ENCODE results near the gene ZNF577. TPM values are rescaled to one million over a fixed set of nuclear protein-coding genes. Genes with fewer than 3 reads are reported as not detected.
"Not testable (repeated sequence)": the region's sequence is repeated elsewhere in the genome, so short reads cannot be mapped to it uniquely, and the experiment has no call there.

Gene ZNF577
- 1 to 10 TPM; 7.3 to 9.3 TPM for total RNA-seq
- long read RNA-seq, partial matches to known transcripts: 0 of 13 reads
- long read RNA-seq, other reads (novel, unspliced or antisense): 6 of 13 reads

DNA sequence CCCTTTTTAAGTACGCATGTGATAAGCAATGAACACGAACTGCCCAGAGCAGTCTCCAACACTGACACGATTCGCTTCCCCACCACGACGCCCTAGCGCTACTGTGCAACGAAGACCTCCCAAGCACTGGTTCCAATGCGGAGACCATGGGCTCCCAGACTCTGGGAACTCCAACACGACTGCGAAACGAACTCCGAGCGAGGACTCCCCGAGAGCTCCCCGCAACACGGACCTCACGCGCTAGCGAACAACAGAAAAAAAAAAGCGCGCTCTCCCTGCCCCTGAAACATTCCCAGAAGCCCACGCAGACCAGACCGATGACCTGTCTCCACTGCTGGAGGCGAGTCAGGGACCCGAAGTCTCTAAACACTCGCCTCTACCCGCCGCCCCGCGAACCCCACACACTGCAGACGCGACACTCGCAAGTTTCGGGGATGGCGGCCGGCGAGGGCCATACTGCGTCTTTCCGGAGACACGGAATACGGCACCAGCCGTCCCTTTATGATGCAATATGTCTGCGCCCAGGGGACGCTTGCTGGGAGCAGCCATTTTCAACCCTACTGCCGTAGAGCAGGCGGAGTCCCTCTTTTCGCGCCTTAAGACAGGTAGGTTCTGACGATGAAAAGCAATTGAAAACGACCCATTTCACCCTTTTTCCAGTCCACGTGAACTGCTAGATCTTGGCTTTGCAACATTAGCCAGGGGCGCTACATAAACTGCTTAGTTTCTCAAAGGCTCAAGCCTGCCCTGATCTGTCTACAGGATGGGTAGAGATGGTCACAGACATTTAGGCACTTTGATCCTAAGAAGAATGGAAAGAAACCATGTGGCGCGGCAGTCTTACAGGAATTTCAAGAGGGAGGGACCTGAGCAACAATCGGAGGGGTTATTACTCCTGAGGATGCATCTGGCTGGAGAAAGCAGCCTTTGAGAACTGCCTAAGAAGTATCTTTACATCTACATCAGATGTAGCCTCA is at the start of gene ZNF577:
TSS of gene ZNF577 (minus strand) at position 430 of the 977 bp plus-strand sequence. CDS start 7,569 bp downstream, outside the sequence.
- intact Hi-C loops (cut with DNase I): loop anchor here in 1 of 2 donors (2.0 kb wide), 1 partner anchor 39 kb away; the partner anchor contains the start of gene ZNF613
- ATAC-seq (peak; percentile 98 to 99), DNase-seq (peak; percentile 93)

DNA sequence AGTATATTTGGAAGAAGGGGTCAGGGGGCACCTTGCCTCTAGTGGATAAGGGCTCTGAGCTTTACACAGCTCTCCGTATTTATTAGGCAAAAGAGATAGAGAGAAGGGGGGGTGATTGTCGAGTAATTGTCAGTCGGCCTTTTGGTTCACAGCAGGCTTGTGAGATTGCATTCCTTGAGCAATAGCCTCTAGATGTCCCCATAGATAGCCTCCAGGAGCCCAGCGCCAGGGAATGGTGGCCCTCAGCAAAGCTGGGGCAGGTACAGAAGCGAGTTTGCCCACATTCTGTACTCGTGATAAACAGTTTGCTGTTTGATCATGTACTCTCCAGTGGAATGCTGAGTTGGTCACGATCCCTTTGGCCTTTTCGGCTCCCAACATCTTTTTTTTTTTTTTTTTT is 44.2 kb upstream of the ZNF577 start:
- intact Hi-C loops (cut with DNase I): no loop called here
- DNase-seq (no peak), ATAC-seq (no peak)

DNA sequence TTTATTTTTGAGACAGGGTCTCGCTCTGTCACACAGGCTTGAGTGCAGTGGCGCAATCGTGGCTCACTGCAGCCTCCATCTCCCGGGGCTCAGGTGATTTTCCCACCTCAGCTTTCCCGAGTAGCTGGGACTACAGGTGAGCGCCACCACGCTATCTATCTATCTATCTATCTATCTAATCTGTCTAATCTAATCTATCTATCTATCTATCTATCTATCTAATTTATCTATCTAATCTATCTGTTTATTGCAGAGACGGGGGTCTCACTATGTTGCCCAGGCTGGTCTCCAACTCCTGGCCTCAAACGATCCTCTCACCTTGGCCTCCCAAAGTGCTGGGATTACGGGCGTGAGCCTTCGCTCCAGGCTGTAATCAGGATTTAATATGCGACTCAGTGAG is 40.1 kb upstream of the ZNF577 start:
- no peak for DNase-seq
- intact Hi-C loops (cut with DNase I): loop anchor here in 1 of 2 donors (2.0 kb wide), 1 partner anchor 39 kb away; no protein-coding TSS in a partner anchor
- no peak for ATAC-seq

DNA sequence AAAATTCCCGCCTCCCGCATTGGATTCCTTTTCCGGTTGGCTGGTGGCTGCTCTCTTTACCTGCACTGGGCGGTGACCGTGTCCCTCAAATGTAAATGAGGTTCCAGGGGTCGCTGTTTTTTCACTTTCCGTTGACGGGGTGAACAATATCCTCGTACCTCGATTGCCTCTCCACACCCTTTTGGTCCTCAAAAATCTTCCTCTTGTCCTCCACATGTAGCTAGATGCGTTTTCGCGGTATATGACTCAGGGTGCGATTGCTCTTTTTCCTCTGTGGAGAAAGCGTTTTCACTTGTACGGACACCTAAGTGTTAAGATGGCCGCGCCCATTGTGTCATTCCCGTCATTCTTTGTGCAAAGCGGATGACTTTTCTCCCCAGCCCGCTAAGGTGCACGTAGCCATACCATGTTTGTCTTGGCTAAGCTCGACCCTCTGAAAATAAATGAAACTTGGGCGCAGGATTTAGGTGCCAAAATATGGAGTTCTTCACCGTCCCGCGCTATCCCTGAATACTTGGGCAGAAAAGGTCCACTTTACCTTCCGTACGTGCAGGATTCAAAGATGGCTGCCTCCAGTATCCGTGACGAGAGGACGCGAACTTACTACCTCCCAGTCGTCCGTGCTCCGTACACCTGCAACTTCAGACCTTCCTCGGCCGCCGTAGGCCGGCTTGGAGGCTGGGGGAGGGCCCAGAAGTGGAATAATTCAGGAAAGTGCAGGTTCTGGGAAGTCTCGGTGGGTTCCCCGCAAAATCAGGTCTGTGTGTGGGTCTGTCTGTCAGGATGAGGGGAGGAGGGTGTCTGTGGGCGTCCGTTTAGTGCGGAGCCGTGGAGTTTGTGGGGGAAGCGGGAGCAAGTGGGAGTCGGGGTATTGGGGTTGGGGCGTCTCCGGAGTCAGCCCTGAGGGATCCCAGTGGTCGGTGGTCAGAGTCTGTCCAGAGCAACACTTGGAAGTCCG is 39.3 kb upstream of the ZNF577 start, which contains the start of gene ZNF613:
TSS of gene ZNF613 (plus strand) at position 689 of the 958 bp plus-strand sequence. CDS start 8,749 bp downstream, outside the sequence.
- peak; percentile 90 for DNase-seq
- peak; percentile 98 to 99 for ATAC-seq
- intact Hi-C loops (cut with DNase I): loop anchor here in 1 of 2 donors (2.0 kb wide), 1 partner anchor 38 kb away; no protein-coding TSS in a partner anchor

DNA sequence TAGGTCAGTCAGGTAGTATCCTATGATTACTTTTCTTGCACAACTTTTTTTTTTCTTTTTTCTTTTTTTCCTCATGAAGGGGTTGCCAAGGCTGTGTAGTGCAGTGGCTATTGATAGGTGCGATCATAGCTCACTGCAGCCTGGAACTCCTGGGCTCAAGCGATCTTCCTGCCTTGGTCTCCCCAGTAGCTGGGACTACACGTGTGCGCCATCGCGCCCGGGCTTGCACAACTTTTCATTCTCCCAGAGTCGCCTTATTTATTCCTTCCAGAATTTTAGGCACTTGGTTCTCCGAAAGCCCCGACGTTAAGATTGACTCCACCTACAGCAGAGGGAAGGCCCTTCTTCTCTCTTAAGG is 38.7 kb upstream of the ZNF577 start:
- intact Hi-C loops (cut with DNase I): loop anchor here in 1 of 2 donors (2.0 kb wide), 1 partner anchor 38 kb away; no protein-coding TSS in a partner anchor
- DNase-seq (no peak), ATAC-seq (peak in 1 of 2 donors; percentile 19)

- ATAC-seq: no peak
- intact Hi-C loops (cut with DNase I): no loop called here
- no peak for DNase-seq
These were observed 34.2 kb upstream of the ZNF577 start for GRCh38 chr19:51921949-51922348.

GRCh38 chr19:51919606-51920005 is 31.9 kb upstream of the ZNF577 start:
- DNase-seq (no peak), ATAC-seq (no peak)
- intact Hi-C loops (cut with DNase I): no loop called here

DNA sequence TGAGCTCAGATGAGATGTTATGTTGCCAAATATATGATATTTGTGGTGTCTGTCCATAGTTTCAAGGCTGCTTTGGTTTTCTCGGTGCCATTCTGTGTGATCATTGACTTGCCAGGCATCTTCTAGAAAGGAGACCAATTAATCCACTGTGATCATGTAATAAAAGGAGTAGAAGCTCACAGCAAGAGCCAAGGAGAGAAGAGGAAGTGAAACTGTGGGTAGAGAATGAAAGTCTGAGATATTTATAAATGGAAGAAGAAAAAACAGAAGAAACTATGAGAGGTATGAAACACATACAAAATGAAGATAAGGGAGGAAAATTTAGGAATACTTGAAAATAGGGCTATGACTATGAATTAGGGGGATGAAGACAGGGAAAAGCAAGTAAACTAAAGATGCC is 28.4 kb upstream of the ZNF577 start:
- intact Hi-C loops (cut with DNase I): no loop called here
- ATAC-seq: no peak
- DNase-seq: no peak

DNA sequence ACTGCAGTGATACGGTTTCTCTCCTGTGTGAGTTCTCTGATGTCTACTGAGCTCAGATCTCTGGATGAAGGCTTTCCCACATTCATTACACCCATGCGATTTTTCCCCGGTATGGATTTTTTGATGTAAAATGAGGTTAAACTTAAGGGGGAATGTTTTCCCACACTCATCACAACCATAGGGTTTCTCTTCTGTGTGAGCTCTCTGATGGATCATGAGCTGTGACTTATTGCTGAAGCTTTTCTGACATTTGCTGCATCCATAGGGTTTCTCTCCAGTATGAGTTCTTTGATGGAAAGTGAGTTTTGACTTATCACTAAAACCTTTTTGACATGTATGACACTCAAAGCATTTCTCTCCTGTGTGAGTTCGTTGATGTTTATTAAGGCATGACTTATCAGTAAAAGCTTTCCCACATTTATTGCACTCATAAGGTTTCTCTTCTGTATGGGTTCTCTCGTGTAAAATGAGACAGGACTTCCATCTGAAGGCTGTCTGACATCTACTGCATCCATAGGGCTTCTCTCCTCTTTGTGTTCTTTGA is 27.6 kb upstream of the ZNF577 start:
- ATAC-seq: no peak
- intact Hi-C loops (cut with DNase I): no loop called here
- no peak for DNase-seq

DNA sequence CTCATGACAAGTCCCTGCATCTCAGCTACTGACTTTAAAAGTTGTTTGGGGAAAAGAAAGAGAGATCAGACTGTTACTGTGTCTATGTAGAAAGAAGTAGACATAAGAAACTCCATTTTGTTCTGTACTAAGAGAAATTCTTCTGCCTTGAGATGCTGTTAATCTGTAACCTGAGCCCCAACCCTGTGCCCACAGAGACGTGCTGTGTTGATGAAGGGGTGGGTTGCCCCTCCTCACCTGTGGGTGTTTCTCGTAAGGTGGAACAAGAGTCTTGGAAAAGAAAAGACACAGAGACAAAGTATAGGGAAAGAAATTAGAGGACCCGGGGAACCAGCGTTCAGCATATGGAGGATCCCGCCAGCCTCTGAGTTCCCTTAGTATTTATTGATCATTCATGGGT is 20.2 kb upstream of the ZNF577 start:
- ATAC-seq; DNase-seq; intact Hi-C loops (cut with DNase I): not testable (repeated sequence)

- ATAC-seq; DNase-seq; intact Hi-C loops (cut with DNase I): not testable (repeated sequence)
These were observed 18.4 kb upstream of the ZNF577 start for GRCh38 chr19:51906108-51906507.

DNA sequence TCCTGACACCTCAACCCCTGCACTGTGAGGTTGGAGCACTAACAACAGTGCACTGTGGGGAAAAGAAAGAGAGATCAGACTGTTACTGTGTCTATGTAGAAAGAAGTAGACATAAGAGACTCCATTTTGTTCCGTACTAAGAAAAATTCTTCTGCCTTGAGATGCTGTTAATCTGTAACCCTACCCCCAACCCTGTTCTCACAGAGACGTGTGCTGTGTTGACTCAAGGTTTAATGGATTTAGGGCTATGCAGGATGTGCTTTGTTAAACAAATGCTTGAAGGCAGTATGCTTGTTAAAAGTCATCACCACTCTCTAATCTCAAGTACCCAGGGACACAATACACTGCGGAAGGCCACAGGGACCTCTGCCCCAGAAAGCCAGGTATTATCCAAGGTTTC is 17.9 kb upstream of the ZNF577 start:
- intact Hi-C loops (cut with DNase I); DNase-seq; ATAC-seq: not testable (repeated sequence)

DNA sequence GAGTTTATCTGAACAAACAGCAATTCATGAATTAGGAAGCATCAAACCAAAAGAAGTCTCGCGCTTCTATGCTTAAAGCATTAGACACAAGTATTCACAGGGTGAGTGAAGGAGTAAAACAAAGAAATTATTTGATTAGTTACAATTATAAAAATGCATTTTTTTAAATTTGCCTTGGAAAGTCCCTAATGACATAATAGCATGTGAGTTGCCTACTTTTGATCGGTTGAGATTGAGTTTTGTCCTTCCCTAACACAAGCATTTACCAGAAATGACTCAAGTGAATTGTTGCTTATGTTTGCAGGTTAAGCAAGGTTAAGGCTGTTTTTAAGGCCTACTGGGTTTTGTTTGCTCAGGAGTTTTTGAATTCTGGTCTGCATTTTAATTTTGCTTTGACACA is 17.5 kb upstream of the ZNF577 start:
- DNase-seq: no peak
- intact Hi-C loops (cut with DNase I): no loop called here
- no peak for ATAC-seq

DNA sequence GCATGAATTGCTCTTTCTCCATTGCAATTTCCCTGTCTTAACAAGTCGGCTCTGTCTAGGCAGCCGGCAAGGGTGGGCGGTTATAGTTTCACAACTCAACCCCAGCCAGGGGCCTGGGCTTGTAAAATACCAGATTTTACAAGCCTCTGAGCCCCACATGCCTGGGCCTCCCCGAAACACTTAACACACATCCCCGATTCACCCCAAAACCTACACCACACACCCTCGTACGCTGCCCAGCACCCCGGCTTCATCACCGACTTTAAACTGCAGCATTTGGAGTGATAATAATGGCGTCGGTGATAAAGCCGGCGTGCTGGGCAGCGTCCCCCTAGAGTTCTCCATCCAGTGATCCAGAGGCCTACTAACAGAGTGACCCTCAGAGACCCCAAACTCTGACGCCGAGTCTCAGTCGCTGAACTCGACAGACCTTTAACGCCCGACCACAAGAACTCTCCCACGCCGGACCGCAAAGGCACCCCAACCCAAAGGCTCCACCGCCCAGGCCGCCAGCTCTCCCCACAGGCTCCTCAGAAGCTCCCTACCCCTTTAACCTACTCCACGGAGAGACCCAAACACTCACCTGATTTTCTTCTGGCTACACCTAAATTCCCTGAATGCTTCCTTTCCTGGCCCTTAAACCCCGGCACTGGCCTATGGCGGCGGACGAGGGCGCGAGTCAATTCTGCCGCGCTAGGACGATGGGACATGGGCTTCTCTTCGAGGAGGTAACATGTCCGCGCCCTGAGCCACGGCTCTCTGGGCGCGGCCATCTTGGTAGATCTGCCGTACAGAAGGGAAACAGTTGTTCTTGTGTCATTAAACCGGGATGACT is 16.8 kb upstream of the ZNF577 start, which contains the start of gene ZNF649:
TSS of gene ZNF649 (minus strand) at position 687 of the 835 bp plus-strand sequence. CDS start 4,910 bp downstream, outside the sequence.
- DNase-seq (peak; percentile 90), ATAC-seq (peak; percentile 100)
- intact Hi-C loops (cut with DNase I): no loop called here

DNA sequence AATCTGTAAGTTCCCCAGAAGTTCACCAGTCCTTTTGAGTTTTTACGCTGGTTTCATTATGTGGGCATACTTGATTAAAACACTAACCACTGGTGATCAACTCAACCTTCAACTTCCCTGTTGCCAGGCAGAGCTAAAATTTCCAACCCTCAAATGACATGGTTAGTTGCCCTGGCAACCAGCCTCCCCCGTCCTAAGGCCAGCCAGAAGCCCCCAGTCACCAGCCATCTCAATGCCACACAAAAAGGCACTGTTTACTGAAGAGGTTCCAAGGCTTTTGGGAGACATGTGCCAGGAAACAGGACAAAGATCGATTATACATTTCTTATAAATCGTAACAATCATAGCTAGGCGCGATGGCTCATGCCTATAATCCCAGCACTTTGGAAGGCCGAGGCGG is 15.4 kb upstream of the ZNF577 start:
- intact Hi-C loops (cut with DNase I): no loop called here
- no peak for ATAC-seq
- no peak for DNase-seq

GRCh38 chr19:51901860-51902259 is 14.1 kb upstream of the ZNF577 start:
- intact Hi-C loops (cut with DNase I): no loop called here
- no peak for ATAC-seq
- no peak for DNase-seq

DNA sequence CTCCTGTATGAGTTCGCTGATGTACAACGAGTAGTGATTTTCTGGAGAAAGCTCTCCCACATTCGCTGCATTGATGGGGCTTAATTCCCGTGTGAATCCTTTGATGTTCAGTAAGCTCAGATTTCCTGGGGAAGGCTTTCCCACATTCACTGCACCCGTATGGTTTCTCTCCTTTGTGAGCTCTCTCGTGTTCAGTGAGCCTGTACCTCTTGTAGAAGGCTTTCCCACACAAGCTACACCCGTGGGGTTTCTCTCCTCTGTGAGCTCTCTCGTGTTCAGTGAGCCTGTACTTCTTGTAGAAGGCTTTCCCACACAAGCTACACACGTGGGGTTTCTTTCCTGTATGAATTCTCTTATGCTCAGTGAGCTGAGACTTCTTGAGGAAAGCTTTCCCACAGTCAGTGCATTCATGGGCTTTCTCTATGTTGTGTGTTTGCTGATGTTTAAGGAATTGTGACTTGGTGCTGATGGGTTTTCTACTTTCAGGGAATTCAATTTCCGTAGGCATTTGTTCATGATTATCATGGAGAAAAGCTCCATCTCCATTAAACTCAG is 3.5 kb upstream of the ZNF577 start:
- no peak for ATAC-seq
- intact Hi-C loops (cut with DNase I): no loop called here
- DNase-seq: no peak
